ENCODE data around the gene RAVER2. TPM values are rescaled to one million over a fixed set of nuclear protein-coding genes. Genes with fewer than 3 reads are reported as not detected.

Gene RAVER2
- under 1 TPM; 0.88 to 0.94 TPM for total RNA-seq

GRCh38 chr1:64744492-64745180 is at the start of gene RAVER2:
Gene RAVER2 (plus strand): TSS chr1:64745075. CDS start chr1:64745173, 98 bp downstream.

Other genes with a start within 250 kb of the RAVER2 start
- gene JAK1, start 221.5 kb downstream of the RAVER2 start, total RNA-seq = 100 to 1,000 TPM; 201 to 202 TPM